K562 (cell line): ENCODE results near the gene FRMD5. TPM values are rescaled to one million over a fixed set of nuclear protein-coding genes. Genes with fewer than 3 reads are reported as not detected.

Source experiments
- ATAC-seq: fragments of 200-7000 bp; cut with Tn5 transposase; 3 replicates; pipeline ENCODE4 v1.9.1; 2020; ENCODE audit warnings: moderate library complexity
- BruUV-seq: library from RNA; stranded (reverse); fragments of 400-500 nt; replicated peaks from 2 replicates; lab custom pipeline; 2021; lab: Mats Ljungman, UMichigan
- CTCF ChIA-PET: fragments of 300-600 bp; formaldehyde crosslinking; extraction: SDS; loops from one replicate; lab custom pipeline; 2021; ENCODE audit warnings: low intra/inter-chr PET ratio; lab: Yijun Ruan, JAX
- POLR2A ChIA-PET: fragments of 300-600, 350-650 bp; sonication (Branson Sonifier 250); formaldehyde crosslinking; extraction: SDS; loops from one replicate; lab custom pipeline; 2021; ENCODE audit warnings: antibody characterized with exemption, inconsistent platforms; lab: Yijun Ruan, JAX
- DNase-seq, 4 experiments: peaks; one replicate each; pipeline versions ENCODE4 v3.0.0 to v3.0.0-alpha.2; 2011 to 2018; ENCODE audit warnings: low spot score in 3 of 4, mixed read lengths in 3 of 4; ENCODE audit errors: extremely low read depth in 1 of 4
- FAIRE-seq: peaks from 2 replicates; lab custom pipeline; 2011; peaks lifted over from hg19 to GRCh38; lab: Jason Lieb, UNC
- H2AFZ ChIP-seq: 2 replicates; pipeline ENCODE4 v1.6.0; 2011; ENCODE audit warnings: low read depth, low read length, control low read depth, inconsistent platforms
- H3K27ac ChIP-seq: fragments of 200-600 bp; 3 replicates; pipeline ENCODE4 v1.8.0; 2011; ENCODE audit warnings: low read depth, mild to moderate bottlenecking, control low read depth, inconsistent platforms, low read length, moderate library complexity, mixed read lengths; ENCODE audit errors: extremely low read depth
- H3K27me3 ChIP-seq, 2 experiments: fragments of 300-600 bp in 1 of 2; 2 replicates in 1 of 2; 3 replicates in 1 of 2; pipeline versions ENCODE4 v1.6.0 to v1.8.0; 2011; ENCODE audit warnings: inconsistent platforms in 2 of 2, low read length in 2 of 2, mild to moderate bottlenecking in 1 of 2, mixed read lengths in 1 of 2, moderate library complexity in 1 of 2; ENCODE audit not compliant: control insufficient read depth in 2 of 2, insufficient read depth in 2 of 2
- H3K36me3 ChIP-seq: fragments of 300-600 bp; 3 replicates; pipeline ENCODE4 v1.8.0; 2011; ENCODE audit warnings: mild to moderate bottlenecking, low read length, inconsistent platforms; ENCODE audit not compliant: control insufficient read depth, insufficient read depth
- H3K4me1 ChIP-seq, 2 experiments: fragments of 200-600 bp in 1 of 2; replicated peaks in 1 of 2; 2 replicates in 1 of 2; 3 replicates in 1 of 2; pipeline versions ENCODE4 v1.5.1 to v1.8.0; 2011; ENCODE audit warnings: inconsistent platforms in 2 of 2, low read length in 2 of 2, mild to moderate bottlenecking in 1 of 2, mixed read lengths in 1 of 2, moderate library complexity in 1 of 2; ENCODE audit not compliant: control insufficient read depth in 2 of 2, insufficient read depth in 2 of 2
- H3K4me2 ChIP-seq: 2 replicates; pipeline ENCODE4 v1.6.1; 2011; ENCODE audit warnings: low read length, control low read depth, inconsistent platforms, mixed read lengths; ENCODE audit not compliant: insufficient read depth
- H3K4me3 ChIP-seq: fragments of 200-600 bp; sonication (generic), shearing (Covaris generic); 2 replicates; pipeline ENCODE4 v1.5.1; 2016; ENCODE audit warnings: control low read depth, inconsistent platforms
- H3K79me2 ChIP-seq: fragments of 200-600 bp; 3 replicates; pipeline ENCODE4 v1.8.0; 2011; ENCODE audit warnings: low read length, inconsistent platforms; ENCODE audit not compliant: control insufficient read depth, insufficient read depth
- H3K9ac ChIP-seq, 2 experiments: 2 replicates each; pipeline versions ENCODE4 v1.6.0 to v1.6.1; 2011; ENCODE audit warnings: low read depth in 2 of 2, low read length in 2 of 2, control low read depth in 1 of 2, inconsistent platforms in 1 of 2, mild to moderate bottlenecking in 1 of 2, mixed read lengths in 1 of 2; ENCODE audit not compliant: insufficient read depth in 1 of 2
- H3K9me1 ChIP-seq: one replicate; pipeline ENCODE4 v1.6.0; 2011; ENCODE audit warnings: inconsistent platforms, mild to moderate bottlenecking, low read length, moderate library complexity; ENCODE audit not compliant: control insufficient read depth, insufficient read depth
- H3K9me3 ChIP-seq: replicated peaks from 2 replicates; pipeline ENCODE4 v1.5.1; 2011; ENCODE audit warnings: low read depth, low read length, inconsistent platforms; ENCODE audit not compliant: control insufficient read depth, insufficient read depth
- H4K20me1 ChIP-seq: replicated peaks from 2 replicates; pipeline ENCODE4 v1.6.1; 2011; ENCODE audit warnings: low read length, inconsistent platforms, mixed read lengths; ENCODE audit not compliant: control insufficient read depth, insufficient read depth
- CREM ChIP-seq: IDR thresholded peaks from 2 replicates; pipeline ENCODE4 v1.6.1; 2014; ENCODE audit warnings: antibody characterized with exemption, low read depth
- ETV6 ChIP-seq, 3 experiments: fragments of 150-350 bp in 1 of 3; sonication (generic) in 1 of 3; formaldehyde crosslinking in 1 of 3; IDR thresholded peaks; 2 replicates each; pipeline versions ENCODE4 v1.6.1 to v1.8.0; 2014 to 2022; ENCODE audit warnings: borderline replicate concordance in 2 of 3, low read depth in 2 of 3, antibody characterized with exemption in 1 of 3, low read length in 1 of 3, mild to moderate bottlenecking in 1 of 3, missing genetic modification reagents in 1 of 3
- HNRNPLL ChIP-seq: fragments of 200-400 bp; formaldehyde crosslinking; IDR thresholded peaks from 2 replicates; pipeline ENCODE4 v1.6.1; 2017; ENCODE audit warnings: low read length, low read depth, mild to moderate bottlenecking; ENCODE audit not compliant: poor library complexity, severe bottlenecking
- NFYB ChIP-seq: IDR thresholded peaks from 2 replicates; pipeline ENCODE4 v1.6.1; 2011; ENCODE audit warnings: mild to moderate bottlenecking, moderate library complexity; ENCODE audit not compliant: insufficient read length; ENCODE audit errors: extremely low read depth
- PCBP1 ChIP-seq: fragments of 200-400 bp; formaldehyde crosslinking; IDR thresholded peaks from 2 replicates; pipeline ENCODE4 v1.6.1; 2018; ENCODE audit warnings: mild to moderate bottlenecking, low read depth, low read length; ENCODE audit not compliant: poor library complexity, severe bottlenecking
- PYGO2 ChIP-seq: fragments of 450-650 bp; IDR thresholded peaks from 2 replicates; pipeline ENCODE4 v1.6.1; 2016; ENCODE audit warnings: mild to moderate bottlenecking, missing genetic modification characterization, moderate library complexity, missing compliant biosample characterization
- ZNF436 ChIP-seq: fragments of 250-450, 450-650 bp; sonication (Bioruptor Pico); formaldehyde crosslinking; IDR thresholded peaks from 2 replicates; pipeline ENCODE4 v1.7.0; 2020; ENCODE audit warnings: mild to moderate bottlenecking
- WGBS: fragments of 100-300 bp; shearing (Covaris generic); methylation state at CpG from one replicate; pipeline ENCODE4 v1.1.6; 2016; ENCODE audit warnings: low coverage, mixed read lengths; ENCODE audit not compliant: insufficient coverage; ENCODE audit errors: missing lambda C conversion rate; 5-methylcytosine and 5-hydroxymethylcytosine counted together
- in situ Hi-C: fragments of 300-500 bp; cut with MboI; formaldehyde crosslinking; loops from 4 replicates; pipeline ENCODE4 v1.15.0; 2018; ENCODE audit warnings: inconsistent platforms, mixed read lengths
- intact Hi-C: fragments of 100-400 bp; cut with micrococcal nuclease; formaldehyde crosslinking; loops from 2 replicates; pipeline ENCODE4 v1.14.2; 2022
- polyA plus RNA-seq, 8 experiments: library from polyadenylated mRNA; depleted of rRNA in 4 of 8; stranded (reverse) in 5 of 8; unstranded in 3 of 8; fragments of >200 nt; fragmentation: Nextera tagmentation in 2 of 8; fragmentation: Illumina TruSeq in 1 of 8; extraction: Ambion mirVana in 2 of 8; extraction: Trizol in 1 of 8; gene quantifications; 2 replicates each; pipeline versions ENCODE4 v1.2.1 to v1.2.3, GENCODE V29; 2011 to 2014; ENCODE audit warnings: inconsistent platforms in 1 of 8, missing spikeins in 1 of 8
- total RNA-seq, 7 experiments: library from RNA; depleted of rRNA in 6 of 7; stranded (reverse); fragments of >200 nt in 6 of 7; fragmentation: Illumina TruSeq in 2 of 7; extraction: Trizol in 2 of 7; gene quantifications; 2 replicates each; pipeline versions ENCODE4 v1.2.1 to v1.2.3, GENCODE V29; 2011 to 2021; ENCODE audit warnings: low replicate concordance in 1 of 7

The FRMD5 gene
- total and polyA plus RNA-seq, 9 of the 15 experiments (the other 6 are each of a cell fraction or from before 2014, with no cell fraction given) = 0.13 to 0.38 TPM; not detected in 7

DNA sequence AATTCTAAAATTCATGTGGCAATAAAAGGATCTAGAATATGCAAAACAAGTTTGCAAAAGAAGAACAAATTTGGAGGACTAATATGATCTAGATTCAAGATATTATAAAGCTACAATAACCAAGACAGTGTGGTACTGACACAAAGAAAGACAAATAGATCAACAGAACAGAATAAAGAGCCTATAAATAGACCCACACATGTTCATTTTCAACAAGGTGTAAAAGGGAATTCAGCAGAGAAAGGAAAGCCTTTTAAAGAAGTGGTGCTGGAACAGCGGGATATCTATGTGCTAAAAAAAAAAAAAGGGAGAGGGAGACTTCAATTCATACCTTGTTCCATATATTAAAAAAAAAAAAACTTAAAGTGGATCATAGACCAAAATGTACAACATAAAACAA lies 219.3 kb downstream of the FRMD5 start (continued):
- TF ChIP-seq ZNF436 (CRISPR knock-in tag) (no peak), CREM (no peak), HNRNPLL (no peak), NFYB (no peak)

DNA sequence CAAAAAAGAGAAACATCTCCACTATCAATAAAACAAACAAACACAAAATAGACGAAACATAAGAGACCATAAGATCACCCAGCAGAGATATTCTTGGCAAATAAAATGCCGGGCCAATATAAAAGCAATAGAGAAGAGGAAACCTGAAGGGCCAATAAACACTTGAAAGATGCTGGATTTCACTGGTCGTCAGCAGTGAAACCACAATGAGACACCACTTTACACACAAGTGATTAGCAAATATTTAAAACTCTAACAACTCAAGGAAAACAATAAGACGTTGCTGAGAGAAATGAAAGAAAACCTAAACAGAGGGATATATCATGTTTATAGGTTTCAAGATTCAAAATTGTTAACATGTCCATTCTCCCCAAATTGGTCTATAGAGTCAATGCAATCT lies 219.7 kb downstream of the FRMD5 start:
- intact Hi-C loops = no loop called here
- H3K79me2 ChIP-seq = no peaks in the 10 kb centered on the region
- H3K4me3 ChIP-seq = no peak overlapping the region
- H3K27ac ChIP-seq = no peak overlapping the region
- H2AFZ ChIP-seq = no peak overlapping the region
- FAIRE-seq (no peak), ATAC-seq (no peak)
- no peak overlapping the region for H3K9ac ChIP-seq
- CTCF ChIA-PET = no interaction called here
- no TSS peak for BruUV-seq
- no peak overlapping the region for H3K4me2 ChIP-seq
- H3K9me3 ChIP-seq = no peaks in the 10 kb centered on the region
- no peak for TF ChIP-seq PCBP1
- TF ChIP-seq PYGO2 (tag) = no peak
- no peak for TF ChIP-seq ETV6 (IDR thresholded peaks at IDR 0.05; ENCODE audit: borderline replicate concordance in 1 of 2, low read depth in 2 of 2, low read length in 1 of 2)
- no peak for TF ChIP-seq ETV6 (CRISPR knock-in tag; IDR thresholded peaks at IDR 0.05; ENCODE audit: borderline replicate concordance)
- TF ChIP-seq, all 486 proteins: peak for 0
- POLR2A ChIA-PET = interaction anchor here (0.6 kb wide), 1 partner anchor 87 kb away, joined by 4 read pairs; no protein-coding TSS in a partner anchor
- Histone ChIP-seq H4K20me1 (no peaks in the 10 kb centered on the region), H3K27me3 (peaks cover 3 to 12% of the 10 kb centered on the region in 2 experiments; a peak in 2 of 5 replicates), H3K9me1 (no peaks in the 10 kb centered on the region), H3K4me1 (no peaks in the 10 kb centered on the region), H3K36me3 (no peaks in the 10 kb centered on the region)
- in situ Hi-C loops = no loop called here
- no peak for DNase-seq
- 2% methylated on average over 4 of the region's 4 CpGs for WGBS
